SU-DHL-6 (cell line): Measurements from ENCODE around the gene BANF2.
"Not testable (repeated sequence)": the region's sequence is repeated elsewhere in the genome, so short reads cannot be mapped to it uniquely, and the experiment has no call there.

Experiments used
- H2AFZ ChIP-seq: fragments of 200-600 bp; sonication (generic); 2 replicates; pipeline ENCODE4 v1.6.1; 2014; ENCODE audit warnings: low read depth, mild to moderate bottlenecking, moderate library complexity, mixed read lengths, antibody characterized with exemption, low read length; ENCODE audit not compliant: severe bottlenecking
- H3F3A ChIP-seq: fragments of 200-600 bp; shearing (Covaris generic); 2 replicates; pipeline ENCODE4 v1.6.0; 2016; ENCODE audit warnings: antibody characterized with exemption, mild to moderate bottlenecking; ENCODE audit not compliant: insufficient read depth
- H3K27ac ChIP-seq: fragments of 200-600 bp; sonication (generic); 2 replicates; pipeline ENCODE4 v1.5.1; 2016; ENCODE audit warnings: low read depth, mild to moderate bottlenecking, low read length, moderate library complexity, mixed read lengths
- H3K27me3 ChIP-seq: fragments of 200-600 bp; sonication (generic), shearing (Covaris generic); 2 replicates; pipeline ENCODE4 v1.6.0; 2014; ENCODE audit warnings: mild to moderate bottlenecking, low read length
- H3K36me3 ChIP-seq: fragments of 200-600 bp; sonication (generic); 2 replicates; pipeline ENCODE4 v1.6.1; 2014; ENCODE audit warnings: mild to moderate bottlenecking, low read length, mixed read lengths
- H3K4me2 ChIP-seq: fragments of 300-600, 200-600 bp; shearing (Covaris generic), sonication (generic); 2 replicates; pipeline ENCODE4 v1.6.0; 2014; ENCODE audit warnings: low read length, low read depth, mild to moderate bottlenecking; ENCODE audit not compliant: poor library complexity, severe bottlenecking
- H3K4me3 ChIP-seq: fragments of 200-600 bp; sonication (generic); 2 replicates; pipeline ENCODE4 v1.5.1; 2014; ENCODE audit warnings: antibody characterized with exemption, low read length, mild to moderate bottlenecking, mixed read lengths; ENCODE audit not compliant: insufficient read depth, poor library complexity, severe bottlenecking
- H3K79me2 ChIP-seq: fragments of 200-600 bp; sonication (generic); 2 replicates; pipeline ENCODE4 v1.6.1; 2014; ENCODE audit warnings: mild to moderate bottlenecking, low read length, moderate library complexity; ENCODE audit not compliant: insufficient read depth
- H3K9ac ChIP-seq: fragments of 200-600 bp; sonication (generic); 2 replicates; pipeline ENCODE4 v1.7.0; 2014; ENCODE audit warnings: mild to moderate bottlenecking, low read length
- H3K9me2 ChIP-seq: fragments of 200-600 bp; sonication (generic); replicated peaks from 2 replicates; pipeline ENCODE4 v1.6.1; 2014; ENCODE audit warnings: low read length; ENCODE audit not compliant: insufficient read depth
- H3K9me3 ChIP-seq: fragments of 200-600 bp; sonication (generic); 2 replicates; pipeline ENCODE4 v1.6.1; 2014; ENCODE audit warnings: low read length, mixed read lengths; ENCODE audit not compliant: insufficient read depth
- H4K20me1 ChIP-seq: fragments of 200-600 bp; sonication (generic); 2 replicates; pipeline ENCODE4 v1.6.1; 2014; ENCODE audit warnings: low read depth, mild to moderate bottlenecking, antibody characterized with exemption, low read length, moderate library complexity, mixed read lengths
- CTCF ChIP-seq: fragments of 200-600 bp; sonication (generic); IDR thresholded peaks from one replicate; pipeline ENCODE4 v1.5.1; 2017; ENCODE audit warnings: antibody characterized with exemption, mild to moderate bottlenecking, low read length, moderate library complexity; ENCODE audit not compliant: insufficient read depth, poor library complexity, severe bottlenecking
- EZH2phosphoT487 ChIP-seq: fragments of 200-600 bp; sonication (generic), shearing (Covaris generic); conservative IDR thresholded peaks from 2 replicates; pipeline ENCODE4 v1.6.1; 2018; ENCODE audit warnings: mild to moderate bottlenecking, antibody characterized with exemption, low read length, moderate library complexity, mixed read lengths

The BANF2 gene

GRCh38 chr20:17772005-17772343 is 72.2 kb downstream of the BANF2 start:
- no peak overlapping the region for H3K27ac ChIP-seq
- no peaks in the 10 kb centered on the region for H3K79me2 ChIP-seq
- H3K9me2 ChIP-seq: no peaks in the 10 kb centered on the region
- H3K36me3 ChIP-seq: no peaks in the 10 kb centered on the region
- no peaks in the 10 kb centered on the region for H3F3A ChIP-seq
- no peak for TF ChIP-seq CTCF
- no peak for TF ChIP-seq EZH2phosphoT487
- H3K4me3 ChIP-seq: no peak overlapping the region
- H2AFZ ChIP-seq: no peak overlapping the region
- H4K20me1 ChIP-seq: no peaks in the 10 kb centered on the region
- H3K9ac ChIP-seq: no peak overlapping the region
- H3K27me3 ChIP-seq: no peaks in the 10 kb centered on the region
- no peak overlapping the region for H3K4me2 ChIP-seq
- H3K9me3 ChIP-seq: no peaks in the 10 kb centered on the region

- TF ChIP-seq EZH2phosphoT487: no peak
- TF ChIP-seq CTCF: no peak
- Histone ChIP-seq H3K79me2 (no peaks in the 10 kb centered on the region), H3K9me3 (no peaks in the 10 kb centered on the region), H3K4me3 (no peak overlapping the region), H2AFZ (no peak overlapping the region), H3K4me2 (no peak overlapping the region), H3K27me3 (no peaks in the 10 kb centered on the region), H3K9me2 (no peaks in the 10 kb centered on the region), H3F3A (no peaks in the 10 kb centered on the region), H3K36me3 (no peaks in the 10 kb centered on the region), H4K20me1 (no peaks in the 10 kb centered on the region), H3K27ac (no peak overlapping the region), H3K9ac (no peak overlapping the region)
These were observed 73.9 kb downstream of the BANF2 start for GRCh38 chr20:17773619-17774018.

GRCh38 chr20:17775600-17775999 is 75.8 kb downstream of the BANF2 start:
- no peaks in the 10 kb centered on the region for H3K9me2 ChIP-seq
- no peaks in the 10 kb centered on the region for H3K9me3 ChIP-seq
- H3K27me3 ChIP-seq: no peaks in the 10 kb centered on the region
- H3K4me2 ChIP-seq: no peak overlapping the region
- no peaks in the 10 kb centered on the region for H3K79me2 ChIP-seq
- H3K4me3 ChIP-seq: no peak overlapping the region
- H3F3A ChIP-seq: no peaks in the 10 kb centered on the region
- H3K9ac ChIP-seq: no peak overlapping the region
- no peaks in the 10 kb centered on the region for H3K36me3 ChIP-seq
- no peak overlapping the region for H3K27ac ChIP-seq
- TF ChIP-seq CTCF: no peak
- TF ChIP-seq EZH2phosphoT487: no peak
- no peaks in the 10 kb centered on the region for H4K20me1 ChIP-seq
- no peak overlapping the region for H2AFZ ChIP-seq

GRCh38 chr20:17776551-17776950 is 76.8 kb downstream of the BANF2 start:
- H3K36me3 ChIP-seq: no peaks in the 10 kb centered on the region
- no peaks in the 10 kb centered on the region for H3K27me3 ChIP-seq
- no peaks in the 10 kb centered on the region for H3K79me2 ChIP-seq
- no peaks in the 10 kb centered on the region for H3F3A ChIP-seq
- H4K20me1 ChIP-seq: no peaks in the 10 kb centered on the region
- H3K9ac ChIP-seq: no peak overlapping the region
- H2AFZ ChIP-seq: no peak overlapping the region
- H3K9me3 ChIP-seq: no peaks in the 10 kb centered on the region
- H3K27ac ChIP-seq: no peak overlapping the region
- no peaks in the 10 kb centered on the region for H3K9me2 ChIP-seq
- TF ChIP-seq CTCF (no peak), EZH2phosphoT487 (no peak)
- no peak overlapping the region for H3K4me2 ChIP-seq
- H3K4me3 ChIP-seq: no peak overlapping the region

- not testable (repeated sequence) for H3K27me3 ChIP-seq, H3K36me3 ChIP-seq, H4K20me1 ChIP-seq, H3K9ac ChIP-seq, H3K9me3 ChIP-seq, H3K4me3 ChIP-seq, H3K79me2 ChIP-seq, H3K27ac ChIP-seq, H3F3A ChIP-seq, H3K9me2 ChIP-seq, H3K4me2 ChIP-seq, H2AFZ ChIP-seq
These were observed 79.2 kb downstream of the BANF2 start for GRCh38 chr20:17779011-17779410.
